ENCODE results near the gene APRT. TPM values are rescaled to one million over a fixed set of nuclear protein-coding genes. Genes with fewer than 3 reads are reported as not detected.

APRT gene
- total RNA-seq, 4 donors from 2014 or later: 81.6 to 221 (median 149) TPM

GRCh38 chr16:88855736-88856121 lies 44.0 kb upstream of the APRT start:
- Histone ChIP-seq H3K27ac (peak overlapping the region; percentile 77 to 90 (median 84)), H3K36me3 (peaks cover 0 to 6% (median 2%) of the 10 kb centered on the region in 4 donors), H3K9me3 (no peaks in the 10 kb centered on the region), H3K4me1 (peaks cover 14 to 31% (median 24%) of the 10 kb centered on the region in 4 donors), H3K4me3 (peak overlapping the region; percentile 69 to 90 (median 83)), H3K27me3 (no peaks in the 10 kb centered on the region)
- 79% methylated on average over 13 of the region's 13 CpGs; no CpG with 5 or more reads in 1 of the 2 donors for WGBS, 2 donors (ENCODE audit: low coverage in 1 of 2)
- intact Hi-C loops (cut with DNase I; ENCODE audit: low total_unique reads): no loop called here
- TF ChIP-seq POLR2AphosphoS5 (IDR thresholded peaks at IDR 0.05): no peak
- no peak for TF ChIP-seq POLR2A (IDR thresholded peaks at IDR 0.05)
- no peak for TF ChIP-seq CTCF (IDR thresholded peaks at IDR 0.05)
- TF ChIP-seq EP300 (IDR thresholded peaks at IDR 0.05; ENCODE audit: low read depth): no peak
- no peak for DNase-seq
- in situ Hi-C loops (cut with MboI; ENCODE audit: low pct_ligation_motif_present in 1 of 4, low pct_unique_long_range_greater_than_20kb in 1 of 4, low sequenced_read_pairs in 3 of 4): no loop called here

GRCh38 chr16:88855176-88855575 lies 43.4 kb upstream of the APRT start:
- peaks cover 14 to 31% (median 24%) of the 10 kb centered on the region in 4 donors for H3K4me1 ChIP-seq
- no peaks in the 10 kb centered on the region for H3K9me3 ChIP-seq
- intact Hi-C loops (cut with DNase I; ENCODE audit: low total_unique reads): no loop called here
- H3K27ac ChIP-seq: no peak overlapping the region
- TF ChIP-seq POLR2AphosphoS5 (IDR thresholded peaks at IDR 0.05): no peak
- no peak for TF ChIP-seq CTCF (IDR thresholded peaks at IDR 0.05)
- no peak for TF ChIP-seq POLR2A (IDR thresholded peaks at IDR 0.05)
- no peak for TF ChIP-seq EP300 (IDR thresholded peaks at IDR 0.05; ENCODE audit: low read depth)
- in situ Hi-C loops (cut with MboI; ENCODE audit: low pct_ligation_motif_present in 1 of 4, low pct_unique_long_range_greater_than_20kb in 1 of 4, low sequenced_read_pairs in 3 of 4): no loop called here
- H3K27me3 ChIP-seq: no peaks in the 10 kb centered on the region
- H3K4me3 ChIP-seq: no peak overlapping the region
- WGBS, 2 donors (ENCODE audit: low coverage in 1 of 2): 58 to 85% methylated on average over 4 to 8 of the region's 8 CpGs
- no peak for DNase-seq
- H3K36me3 ChIP-seq: peaks cover 0 to 5% (median under 1%) of the 10 kb centered on the region in 4 donors

GRCh38 chr16:88854306-88855111 lies 42.8 kb upstream of the APRT start:
- TF ChIP-seq POLR2AphosphoS5 (IDR thresholded peaks at IDR 0.05) (no peak), POLR2A (IDR thresholded peaks at IDR 0.05) (no peak), EP300 (IDR thresholded peaks at IDR 0.05; ENCODE audit: low read depth) (no peak), CTCF (IDR thresholded peaks at IDR 0.05) (no peak)
- intact Hi-C loops (cut with DNase I; ENCODE audit: low total_unique reads): no loop called here
- DNase-seq: peak; percentile 27
- Histone ChIP-seq H3K36me3 (peaks cover 0 to 4% (median 0%) of the 10 kb centered on the region in 4 donors), H3K9me3 (no peaks in the 10 kb centered on the region), H3K27ac (no peak overlapping the region), H3K27me3 (no peaks in the 10 kb centered on the region), H3K4me3 (no peak overlapping the region), H3K4me1 (peaks cover 14 to 31% (median 24%) of the 10 kb centered on the region in 4 donors)
- in situ Hi-C loops (cut with MboI; ENCODE audit: low pct_ligation_motif_present in 1 of 4, low pct_unique_long_range_greater_than_20kb in 1 of 4, low sequenced_read_pairs in 3 of 4): no loop called here
- WGBS, 2 donors (ENCODE audit: low coverage in 1 of 2): 42 to 62% methylated on average over 2 to 17 of the region's 20 CpGs

- in situ Hi-C loops (cut with MboI; ENCODE audit: low pct_ligation_motif_present in 1 of 4, low pct_unique_long_range_greater_than_20kb in 1 of 4, low sequenced_read_pairs in 3 of 4) (no loop called here), intact Hi-C loops (cut with DNase I; ENCODE audit: low total_unique reads) (no loop called here)
- Histone ChIP-seq H3K4me3 (no peak overlapping the region), H3K27ac (no peak overlapping the region), H3K27me3 (no peaks in the 10 kb centered on the region), H3K9me3 (no peaks in the 10 kb centered on the region), H3K4me1 (peaks cover 14 to 29% (median 24%) of the 10 kb centered on the region in 4 donors), H3K36me3 (no peaks in the 10 kb centered on the region)
- peak; percentile 19 for DNase-seq
- WGBS, 2 donors (ENCODE audit: low coverage in 1 of 2): 89 to 100% methylated on average over 1 to 17 of the region's 17 CpGs
- TF ChIP-seq POLR2A (IDR thresholded peaks at IDR 0.05) (no peak), EP300 (IDR thresholded peaks at IDR 0.05; ENCODE audit: low read depth) (no peak), CTCF (IDR thresholded peaks at IDR 0.05) (no peak), POLR2AphosphoS5 (IDR thresholded peaks at IDR 0.05) (no peak)
Measured at GRCh38 chr16:88853325-88853941, 41.7 kb upstream of the APRT start.

Data from transverse colon (tissue), 4 donors.